GM18499 (cell line): Measurements from ENCODE around the gene TP53TG5.

ENCODE experiments used
- ATAC-seq: cut with Tn5 transposase; IDR thresholded peaks from one replicate; pipeline ENCODE4 v1.9.1; 2021; ENCODE audit warnings: moderate number of reproducible peaks; ENCODE audit not compliant: insufficient read depth, unreplicated experiment

TP53TG5 gene

DNA sequence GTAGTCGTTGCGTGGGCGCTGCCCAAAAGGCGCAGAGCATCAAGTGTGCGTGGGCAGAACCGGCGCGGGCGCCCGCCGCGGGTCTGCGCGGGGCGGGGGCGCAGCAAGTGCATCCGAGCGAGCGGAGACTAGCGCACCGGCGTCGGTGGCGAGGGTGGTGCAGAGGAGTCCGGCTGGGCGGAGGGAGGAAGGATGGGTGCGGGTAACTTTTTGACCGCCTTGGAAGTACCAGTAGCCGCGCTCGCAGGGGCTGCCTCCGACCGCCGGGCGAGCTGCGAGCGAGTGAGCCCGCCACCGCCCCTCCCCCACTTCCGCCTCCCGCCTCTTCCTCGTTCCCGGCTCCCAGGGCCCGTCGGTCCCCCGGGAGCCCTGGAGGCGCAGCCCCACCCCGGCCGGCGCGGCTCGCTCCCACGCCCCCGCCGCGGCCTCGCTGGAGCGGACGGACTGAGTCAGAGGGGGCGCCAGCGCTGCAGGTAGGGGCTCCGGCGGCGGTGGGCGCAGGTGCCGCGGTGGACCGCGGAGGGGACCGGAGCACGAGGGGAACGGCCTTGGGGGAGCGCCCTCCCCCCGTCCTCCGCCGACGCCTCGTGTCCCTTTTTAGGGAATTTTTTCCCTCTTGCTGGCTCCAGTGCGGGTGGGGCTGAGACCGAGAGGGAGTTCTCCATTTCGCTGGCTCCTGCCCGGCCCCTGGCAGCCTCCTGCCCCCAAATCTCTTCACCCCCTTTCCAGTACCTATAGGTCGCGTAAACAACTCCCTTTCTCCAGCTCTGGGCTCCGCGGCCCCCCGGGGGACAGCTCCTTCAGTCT, 28.3 kb upstream of the TP53TG5 start:
- ATAC-seq, result no peak

- no peak for ATAC-seq
Measured at GRCh38 chr20:45405571-45406259, 27.6 kb upstream of the TP53TG5 start.

- ATAC-seq, result no peak
Measured at GRCh38 chr20:45404438-45404837, 26.3 kb upstream of the TP53TG5 start.

GRCh38 chr20:45402946-45403345, 24.8 kb upstream of the TP53TG5 start:
- no peak for ATAC-seq

DNA sequence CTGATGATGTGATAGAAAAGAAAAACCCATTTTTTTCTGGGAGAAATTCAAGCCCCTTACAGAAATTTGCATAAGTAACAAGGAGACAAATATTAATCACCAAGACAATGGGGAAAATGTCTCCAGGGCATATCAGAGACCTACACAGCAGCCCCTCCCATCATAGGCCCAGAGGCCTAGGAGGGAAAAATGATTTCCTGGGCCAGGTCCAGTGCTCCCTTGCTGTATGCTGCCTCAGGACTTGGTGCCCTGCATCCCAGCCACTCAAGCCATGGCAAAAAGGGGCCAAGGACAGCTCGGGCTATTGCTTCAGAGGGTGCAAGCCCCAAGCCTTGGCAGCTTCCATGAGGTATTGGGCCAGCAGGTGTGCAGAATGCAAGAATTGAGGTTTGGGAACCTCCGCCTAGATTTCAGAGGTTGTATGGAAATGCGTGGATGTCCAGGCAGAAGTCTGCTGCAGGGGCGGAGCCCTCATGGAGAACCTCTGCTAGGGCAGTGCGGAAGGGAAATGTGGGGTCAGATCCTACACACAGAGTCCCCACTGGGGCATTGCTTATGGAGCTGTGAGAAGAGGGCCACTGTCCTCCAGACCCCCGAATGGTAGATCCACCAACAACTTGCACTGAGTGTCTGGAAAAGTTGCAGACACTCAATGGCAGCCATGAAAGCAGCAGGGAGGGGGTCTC, 22.4 kb upstream of the TP53TG5 start:
- no peak for ATAC-seq

DNA sequence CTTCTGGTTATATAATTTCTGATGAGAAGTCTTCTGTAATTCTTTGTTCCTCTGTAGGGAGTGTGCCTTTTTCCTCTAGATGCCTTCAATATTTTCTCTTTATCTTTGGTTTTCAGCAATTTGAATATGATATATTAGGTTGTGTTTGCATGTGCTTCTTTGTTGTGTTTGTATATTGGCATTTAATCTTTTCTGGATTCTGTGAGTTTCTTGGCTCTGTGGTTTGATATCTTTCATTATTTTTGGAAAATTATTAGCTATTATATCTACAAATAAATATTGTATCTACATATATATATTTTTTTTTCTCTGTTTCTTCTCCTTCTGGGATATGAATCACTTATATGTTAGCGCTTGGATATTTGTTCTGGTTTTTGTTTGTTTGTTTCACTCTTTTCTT, 20.9 kb upstream of the TP53TG5 start:
- ATAC-seq, result no peak

- ATAC-seq, result no peak
Measured at GRCh38 chr20:45395114-45395415, 16.9 kb upstream of the TP53TG5 start.

- no peak for ATAC-seq
Measured at GRCh38 chr20:45394221-45395113, 16.3 kb upstream of the TP53TG5 start.

GRCh38 chr20:45392733-45393132, 14.6 kb upstream of the TP53TG5 start:
- no peak for ATAC-seq

GRCh38 chr20:45391559-45391958, 13.4 kb upstream of the TP53TG5 start:
- ATAC-seq, result no peak

DNA sequence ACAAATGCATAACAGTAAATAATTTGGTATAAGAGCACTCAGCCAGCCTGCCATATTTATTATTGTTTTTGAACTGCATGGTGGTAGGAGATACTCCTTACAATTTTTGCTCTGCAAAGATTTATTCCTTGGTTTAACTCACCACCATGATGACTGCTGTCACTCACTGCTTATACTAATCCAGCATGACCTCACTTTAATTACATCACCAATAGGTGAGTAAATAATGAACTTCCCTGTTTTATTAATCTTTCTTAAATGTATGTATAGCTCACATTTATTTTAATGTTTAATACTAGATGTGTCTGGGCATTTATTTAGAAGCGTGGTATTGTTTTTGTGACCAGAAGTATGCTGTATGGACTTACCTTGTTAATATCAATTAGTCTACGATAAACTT, 12.8 kb upstream of the TP53TG5 start:
- no peak for ATAC-seq

GRCh38 chr20:45387274-45387673, 9.1 kb upstream of the TP53TG5 start:
- no peak for ATAC-seq

GRCh38 chr20:45377269-45377668, 856 bp downstream of the TP53TG5 start:
- no peak for ATAC-seq

- no peak for ATAC-seq
Measured at GRCh38 chr20:45374966-45375365, 3.2 kb downstream of the TP53TG5 start.

GRCh38 chr20:45374101-45374467, 4.0 kb downstream of the TP53TG5 start:
- no peak for ATAC-seq

GRCh38 chr20:45373353-45374100, 4.6 kb downstream of the TP53TG5 start:
- ATAC-seq, result no peak

DNA sequence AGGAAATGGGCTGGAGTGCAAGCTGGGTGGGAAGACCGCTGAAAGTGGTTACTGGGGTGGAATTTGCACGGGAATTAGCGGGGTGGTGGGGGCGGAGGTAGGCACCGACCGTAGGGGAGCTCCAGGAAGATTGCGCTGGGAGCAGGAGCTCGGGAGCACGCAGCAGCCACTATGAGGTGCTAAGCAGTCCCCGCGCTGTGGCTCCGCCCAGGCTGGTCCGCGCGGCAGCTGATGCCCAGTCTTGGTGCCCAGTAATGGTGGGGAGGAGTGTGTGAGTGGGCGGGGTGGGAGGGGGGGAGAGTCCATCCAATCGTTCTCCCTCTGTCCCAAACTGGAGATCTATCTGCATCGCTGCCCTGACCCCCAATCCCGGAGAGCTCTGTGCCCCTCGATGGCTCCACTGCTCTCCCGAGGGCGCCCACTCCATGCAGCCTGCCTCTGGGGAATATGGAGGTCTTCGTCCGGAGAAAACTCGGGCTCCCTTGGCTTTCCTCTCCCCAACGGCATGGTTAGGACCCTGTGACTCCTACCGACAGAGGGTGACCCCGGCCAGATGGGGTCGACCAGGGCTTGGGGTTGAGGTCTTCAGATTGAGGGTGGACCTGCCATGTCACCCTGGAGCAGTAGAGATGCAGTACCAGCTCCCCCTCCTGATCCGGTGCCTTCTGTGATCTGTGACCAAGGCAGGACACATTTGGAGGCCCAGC, 5.3 kb downstream of the TP53TG5 start:
- ATAC-seq, result no peak

DNA sequence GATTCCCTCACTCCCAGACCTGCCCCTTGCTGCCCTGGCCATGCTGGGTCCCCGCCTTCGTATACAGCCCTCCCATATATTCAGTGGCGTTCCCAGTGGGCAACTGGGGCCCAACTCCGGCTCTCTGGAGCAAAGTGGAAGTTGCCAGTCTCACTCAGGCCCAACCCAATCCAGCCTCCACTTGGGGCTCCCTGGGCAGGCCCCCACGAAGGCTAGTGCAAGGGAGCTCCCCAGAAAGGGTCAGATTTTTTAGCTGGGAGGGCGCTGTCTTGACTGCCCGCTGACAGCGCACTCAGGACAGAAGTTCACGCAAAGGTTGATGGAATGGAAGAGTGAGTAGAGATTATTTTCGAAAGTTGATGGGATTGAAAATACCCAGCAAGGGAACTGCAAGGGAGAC, 5.9 kb downstream of the TP53TG5 start:
- ATAC-seq, result no peak

DNA sequence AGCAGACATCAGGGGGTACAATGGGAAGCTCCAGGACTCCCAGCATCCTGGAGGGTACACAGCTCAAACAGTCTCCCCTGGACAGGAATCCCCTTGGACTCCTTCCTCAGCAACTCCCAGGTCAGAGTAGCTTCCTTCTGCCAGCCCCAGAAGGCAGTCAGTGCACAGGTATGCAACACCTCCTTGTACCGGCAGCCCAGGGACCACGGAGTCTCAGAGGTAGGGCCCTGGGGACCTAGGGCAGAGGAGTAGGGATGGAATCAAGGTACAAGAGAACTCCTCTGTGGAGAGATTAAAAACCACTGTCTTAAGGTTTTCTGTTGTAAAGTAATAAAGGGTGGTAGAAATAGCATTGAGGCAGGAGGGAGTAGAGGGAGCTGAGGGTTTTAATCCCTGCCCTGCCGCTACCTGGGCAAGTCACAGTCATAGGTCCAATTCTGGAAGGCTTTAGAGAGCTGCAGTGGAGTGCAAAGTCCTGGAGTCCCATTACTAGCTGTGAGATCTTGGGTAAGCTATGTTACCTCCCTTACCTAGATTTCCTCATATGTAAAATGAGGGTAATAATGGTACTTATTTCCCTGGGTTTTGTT, 7.5 kb downstream of the TP53TG5 start:
- no peak for ATAC-seq
